ENCODE measurements around the gene OSGEPL1. TPM values are rescaled to one million over a fixed set of nuclear protein-coding genes. Genes with fewer than 3 reads are reported as not detected.
"Not testable (repeated sequence)": the region's sequence is repeated elsewhere in the genome, so short reads cannot be mapped to it uniquely, and the experiment has no call there.

OSGEPL1 gene, protein sequence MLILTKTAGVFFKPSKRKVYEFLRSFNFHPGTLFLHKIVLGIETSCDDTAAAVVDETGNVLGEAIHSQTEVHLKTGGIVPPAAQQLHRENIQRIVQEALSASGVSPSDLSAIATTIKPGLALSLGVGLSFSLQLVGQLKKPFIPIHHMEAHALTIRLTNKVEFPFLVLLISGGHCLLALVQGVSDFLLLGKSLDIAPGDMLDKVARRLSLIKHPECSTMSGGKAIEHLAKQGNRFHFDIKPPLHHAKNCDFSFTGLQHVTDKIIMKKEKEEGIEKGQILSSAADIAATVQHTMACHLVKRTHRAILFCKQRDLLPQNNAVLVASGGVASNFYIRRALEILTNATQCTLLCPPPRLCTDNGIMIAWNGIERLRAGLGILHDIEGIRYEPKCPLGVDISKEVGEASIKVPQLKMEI
- polyA plus RNA-seq (ENCODE audit: insufficient read length in 12 of 12): 10 to 100 TPM in 10 of 12 donors, not detected in 2; 10.7 to 19.8 (median 13.3) TPM
- long read RNA-seq, donor 1, partial matches to known transcripts: 0 of 2 reads
- long read RNA-seq, donor 1, other reads (novel, unspliced or antisense): 0 of 2 reads
- long read RNA-seq, donor 2, partial matches to known transcripts: 0 of 1 reads
- long read RNA-seq, donor 2, other reads (novel, unspliced or antisense): 0 of 1 reads
- long read RNA-seq, donor 3: 0 reads
- long read RNA-seq, donor 4: 0 reads
- long read RNA-seq, donor 5, partial matches to known transcripts: 0 of 1 reads
- long read RNA-seq, donor 5, other reads (novel, unspliced or antisense): 0 of 1 reads
- long read RNA-seq, donor 6: 0 reads
- long read RNA-seq, donor 7, partial matches to known transcripts: 0 of 1 reads
- long read RNA-seq, donor 7, other reads (novel, unspliced or antisense): 0 of 1 reads
- long read RNA-seq, donor 8: 0 reads
- long read RNA-seq, donor 9: 0 reads
- long read RNA-seq, donor 10, partial matches to known transcripts: 8 of 9 reads
- long read RNA-seq, donor 10, other reads (novel, unspliced or antisense): 0 of 9 reads
- long read RNA-seq, donor 11: 0 reads

DNA sequence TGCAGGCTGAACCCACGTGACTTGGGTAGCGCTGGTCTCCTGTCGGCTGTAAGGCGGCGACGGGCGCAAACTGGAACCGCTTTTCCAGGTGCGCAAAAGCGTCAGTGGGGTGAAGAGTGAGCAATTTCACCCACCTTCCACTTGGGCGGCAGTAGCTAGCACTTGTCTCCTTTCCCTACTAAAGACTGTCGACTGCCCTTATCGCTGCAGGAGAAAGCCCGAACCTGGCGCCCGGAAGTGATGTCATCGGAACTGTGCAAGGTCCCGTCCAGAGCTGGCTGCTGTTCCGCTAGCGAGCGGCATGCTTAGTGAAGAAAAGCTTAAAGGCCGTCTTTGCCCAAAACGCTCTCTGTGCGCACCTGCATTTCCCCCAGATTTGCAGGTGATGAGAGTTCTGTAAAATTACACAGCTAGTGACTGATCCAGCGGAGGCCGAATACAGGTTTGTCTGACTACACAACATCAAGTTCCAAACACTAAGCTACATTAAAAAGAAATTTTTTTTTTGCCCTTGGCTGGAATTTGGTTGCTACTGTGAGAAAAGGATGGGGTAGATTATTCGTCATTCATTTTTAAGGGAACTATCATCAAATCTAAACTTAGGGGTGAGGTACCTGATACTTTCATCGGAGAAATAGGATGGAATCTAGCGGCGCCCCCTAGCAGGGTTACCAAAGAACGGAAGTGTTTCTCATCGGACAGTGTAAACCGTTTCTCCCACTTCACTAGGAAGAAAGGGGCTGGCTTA, at the start of gene OSGEPL1:
Gene OSGEPL1, minus strand, starts transcription at position 242 of the 748 bp plus-strand sequence. CDS start 1,152 bp downstream, outside the sequence.
- peak; percentile 96 for DNase-seq

DNA sequence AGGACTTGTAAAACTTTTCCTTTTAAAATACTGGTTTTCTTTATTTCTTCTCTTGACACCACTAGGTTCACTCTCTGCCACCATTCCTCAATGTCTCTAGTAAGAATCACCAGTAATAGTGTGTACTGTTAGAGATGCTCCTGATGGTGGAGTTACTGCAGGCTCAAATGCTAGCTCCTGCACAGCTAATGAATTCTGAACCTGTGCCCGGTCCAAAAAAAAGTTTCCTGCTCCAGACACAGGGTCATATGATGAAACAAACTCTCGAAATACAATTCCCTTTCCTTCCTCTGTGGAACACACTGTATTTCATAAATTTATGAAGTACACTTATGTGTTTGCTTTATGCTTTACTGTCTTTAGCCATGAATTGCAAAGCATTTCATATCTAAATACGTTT, 40.8 kb upstream of the OSGEPL1 start:
- peak; percentile 14 for DNase-seq

DNA sequence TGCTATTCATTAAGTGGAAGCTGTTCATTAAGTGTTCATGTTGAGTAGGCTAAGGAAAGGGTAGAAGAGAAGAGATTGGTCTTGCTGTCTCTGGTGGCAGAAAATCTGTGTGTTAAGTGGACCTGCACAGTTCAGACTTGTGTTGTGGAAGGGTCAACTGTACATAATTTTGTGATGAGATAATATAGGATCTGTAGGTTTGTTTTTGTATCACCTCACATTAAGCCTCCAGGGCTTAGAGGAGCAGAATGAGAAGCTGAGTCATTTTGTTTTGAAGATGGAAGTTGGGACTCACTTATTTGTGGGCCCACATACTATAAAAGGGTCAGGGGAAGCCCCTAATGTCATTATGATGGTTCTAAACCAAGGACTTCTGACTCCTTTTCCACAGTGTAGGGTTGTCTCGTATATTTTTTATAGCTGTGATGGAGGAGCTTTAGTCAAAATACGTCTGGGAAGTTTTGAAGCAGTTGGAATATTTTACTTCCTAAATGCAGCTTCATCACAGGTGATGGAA, 39.9 kb upstream of the OSGEPL1 start:
- no peak for DNase-seq

DNA sequence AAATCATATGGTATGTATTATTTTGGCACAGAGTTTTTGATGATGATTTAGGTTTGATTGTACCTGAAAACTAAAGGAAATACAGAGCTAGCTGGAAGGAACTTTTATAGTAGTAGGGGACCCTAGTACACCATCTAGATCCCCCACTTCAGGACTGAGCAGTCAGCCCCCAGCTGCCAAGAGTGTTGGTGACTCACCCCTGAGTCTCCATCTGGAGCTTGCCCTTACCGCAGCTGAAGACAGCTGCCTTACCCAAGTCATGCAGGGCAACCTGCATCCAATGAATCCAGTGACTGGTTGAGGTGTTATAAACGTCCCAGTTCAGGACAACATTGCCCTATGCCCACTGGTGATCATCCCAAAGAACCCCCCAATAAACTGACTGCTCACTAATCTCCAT, 36.9 kb upstream of the OSGEPL1 start:
- DNase-seq: no peak

DNA sequence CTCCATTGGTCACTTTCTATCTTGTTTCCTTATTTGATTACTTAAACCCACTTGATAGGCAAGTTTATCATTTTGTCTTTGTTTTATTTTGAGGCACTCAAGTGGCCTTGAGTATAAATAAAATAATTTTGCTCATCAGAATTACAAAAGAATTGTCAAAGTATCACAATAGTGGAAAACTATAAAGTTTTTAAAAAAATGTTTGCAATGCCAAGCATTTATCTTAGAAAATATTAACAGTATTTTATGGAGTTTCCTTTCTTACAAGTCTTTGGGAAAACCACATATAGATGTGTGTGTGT, 36.4 kb upstream of the OSGEPL1 start:
- no peak for DNase-seq

DNA sequence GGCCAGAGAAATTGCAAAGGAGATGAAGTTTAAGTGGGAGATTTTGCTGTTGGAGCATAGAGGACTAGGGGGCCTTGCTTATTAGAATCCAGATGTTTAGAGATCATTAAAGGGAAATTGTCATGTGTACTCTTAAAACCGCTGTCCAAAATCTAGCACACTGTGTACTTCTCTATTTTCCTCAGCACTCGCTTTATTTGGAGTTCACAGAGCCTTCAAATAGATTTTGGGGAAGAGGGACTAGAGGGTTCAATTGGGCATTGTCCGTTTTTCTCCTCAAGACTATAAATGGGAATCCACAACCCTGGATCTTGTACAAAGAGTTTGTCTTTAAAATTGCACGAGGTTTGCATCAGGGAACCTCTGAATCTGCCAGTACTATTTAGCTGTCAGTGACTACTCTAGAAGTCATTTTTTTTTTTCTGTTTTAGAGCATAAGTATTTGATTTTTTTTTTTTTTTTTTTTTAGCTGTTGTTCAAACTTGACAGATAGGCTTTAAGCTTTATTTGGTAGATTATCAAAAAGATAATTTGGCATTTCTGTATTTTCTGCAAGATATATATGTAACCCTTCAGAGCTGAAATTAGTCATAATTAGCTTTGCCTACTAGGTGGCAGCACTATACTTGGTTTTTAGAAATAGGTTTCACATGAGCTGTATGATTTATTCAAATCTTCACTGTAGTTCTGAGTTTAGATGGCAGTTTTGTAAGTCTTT, 35.9 kb upstream of the OSGEPL1 start:
- DNase-seq: peak; percentile 22

DNA sequence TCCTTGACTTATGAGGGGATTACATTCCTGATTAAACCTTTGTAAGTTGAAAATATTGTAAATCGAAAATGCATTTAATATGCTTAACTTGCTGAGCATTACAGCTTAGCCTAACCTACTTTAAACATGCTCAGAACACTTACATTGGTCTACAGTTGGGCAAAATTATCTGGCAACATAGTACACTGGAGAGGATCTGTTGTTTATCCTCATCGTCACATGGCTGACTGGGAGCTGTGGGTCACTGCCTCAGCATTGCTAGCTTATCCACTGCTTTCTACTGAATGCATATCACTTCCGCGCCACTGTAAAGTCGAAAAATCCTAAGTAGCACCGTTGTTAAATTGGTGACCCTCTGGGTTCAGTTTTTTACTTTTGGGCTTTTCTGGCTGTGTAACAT, 35.3 kb upstream of the OSGEPL1 start:
- DNase-seq: no peak

DNA sequence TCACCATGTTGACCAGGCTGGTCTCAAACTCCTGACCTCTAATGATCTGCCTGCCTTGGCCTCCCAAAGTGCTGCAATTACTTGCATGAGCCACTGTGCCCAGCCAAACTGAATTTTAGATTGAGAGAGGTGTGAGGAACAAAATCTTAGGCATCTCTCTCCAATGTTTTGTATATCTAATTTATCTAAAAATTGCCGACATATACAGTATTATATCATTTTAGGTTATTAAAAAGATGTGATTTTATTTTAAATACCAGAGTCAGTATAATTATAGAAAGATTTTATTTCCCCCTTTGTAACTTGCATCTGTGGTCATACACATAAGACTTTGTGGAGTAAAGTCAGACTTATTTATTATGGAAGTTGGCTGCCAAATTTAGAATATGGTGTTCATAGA, 31.7 kb upstream of the OSGEPL1 start:
- DNase-seq: no peak

DNA sequence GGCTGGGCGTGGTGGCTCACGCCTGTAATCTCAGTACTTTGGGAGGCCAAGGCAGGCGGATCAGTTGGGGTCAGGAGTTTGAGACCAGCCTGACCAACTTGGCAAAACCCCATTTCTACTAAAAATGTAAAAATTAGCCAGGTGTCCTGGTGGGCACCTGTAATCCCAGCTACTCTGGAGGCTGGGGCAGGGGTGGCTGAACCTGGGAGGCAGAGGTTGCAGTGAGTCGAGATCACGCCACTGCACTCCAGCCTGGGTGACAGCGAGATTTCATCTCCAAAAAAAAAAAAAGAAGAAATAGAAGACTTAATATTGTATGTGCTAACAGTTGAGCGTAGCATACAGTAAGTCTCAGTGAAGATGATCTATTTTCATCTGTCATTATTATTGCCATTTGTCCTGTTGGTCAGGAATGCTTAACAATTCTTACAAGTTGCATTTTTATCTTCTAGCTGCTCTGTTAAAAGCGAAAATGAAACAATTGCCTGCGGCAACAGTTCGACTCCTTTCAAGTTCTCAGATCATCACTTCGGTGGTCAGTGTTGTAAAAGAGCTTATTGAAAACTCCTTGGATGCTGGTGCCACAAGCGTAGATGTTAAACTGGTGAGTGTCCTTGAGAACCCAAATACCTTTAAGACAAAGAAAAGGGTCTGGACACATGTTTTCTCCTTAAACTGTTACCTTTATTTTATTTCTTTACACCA, 28.9 kb upstream of the OSGEPL1 start:
- no peak for DNase-seq

DNA sequence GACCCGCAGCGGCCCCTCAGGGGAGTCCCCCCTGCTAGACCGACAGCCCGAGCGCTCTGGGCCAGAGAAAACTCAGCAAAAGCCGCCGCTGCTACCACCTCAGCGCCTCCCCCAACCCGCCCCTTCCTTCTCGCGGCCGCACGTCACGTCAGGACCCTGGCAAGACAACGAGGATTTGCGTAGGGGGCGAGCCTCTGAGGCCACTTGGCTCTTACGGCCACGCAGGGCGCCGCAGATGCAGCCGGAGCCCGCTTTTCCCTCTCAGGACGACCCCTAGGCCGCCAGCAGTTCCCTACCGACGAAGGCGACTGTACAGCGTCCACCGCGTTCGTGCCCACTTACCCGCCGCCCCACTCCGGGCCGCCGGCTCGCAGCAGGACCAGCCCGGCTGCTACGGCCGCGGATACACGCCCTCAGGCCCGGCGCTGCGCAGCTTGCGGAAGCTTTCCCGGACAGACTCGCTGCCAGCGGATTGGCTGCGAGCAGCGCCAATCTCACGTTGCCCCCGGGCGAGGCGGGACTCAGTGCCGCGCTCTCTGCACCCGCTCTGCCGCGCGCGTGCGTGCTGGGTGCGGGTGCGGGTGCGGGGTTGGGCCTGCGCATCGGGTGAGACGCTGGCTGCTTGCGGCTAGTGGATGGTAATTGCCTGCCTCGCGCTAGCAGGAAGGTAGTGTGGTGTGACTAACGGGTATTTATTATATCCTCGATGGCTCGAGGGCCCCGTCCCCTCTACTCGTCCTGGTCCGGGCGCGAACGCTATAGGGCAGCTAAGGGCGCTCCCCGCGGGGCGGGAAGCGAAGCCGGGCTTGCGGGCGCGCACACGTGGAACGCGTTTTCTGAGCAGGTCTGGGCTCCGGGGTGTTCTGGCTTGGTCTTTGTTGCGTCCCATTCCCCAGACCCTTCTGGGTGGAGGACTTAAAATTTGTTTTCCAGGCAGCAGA, 21.6 kb upstream of the OSGEPL1 start, which contains the start of the genes ORMDL1 and PMS1:
Gene ORMDL1, minus strand, starts transcription at position 413 of the 941 bp plus-strand sequence. CDS start 1,744 bp downstream, outside the sequence.
Gene PMS1, plus strand, starts transcription at position 524 of the 941 bp plus-strand sequence. CDS start 7,360 bp downstream, outside the sequence.
- peak; percentile 97 for DNase-seq

DNA sequence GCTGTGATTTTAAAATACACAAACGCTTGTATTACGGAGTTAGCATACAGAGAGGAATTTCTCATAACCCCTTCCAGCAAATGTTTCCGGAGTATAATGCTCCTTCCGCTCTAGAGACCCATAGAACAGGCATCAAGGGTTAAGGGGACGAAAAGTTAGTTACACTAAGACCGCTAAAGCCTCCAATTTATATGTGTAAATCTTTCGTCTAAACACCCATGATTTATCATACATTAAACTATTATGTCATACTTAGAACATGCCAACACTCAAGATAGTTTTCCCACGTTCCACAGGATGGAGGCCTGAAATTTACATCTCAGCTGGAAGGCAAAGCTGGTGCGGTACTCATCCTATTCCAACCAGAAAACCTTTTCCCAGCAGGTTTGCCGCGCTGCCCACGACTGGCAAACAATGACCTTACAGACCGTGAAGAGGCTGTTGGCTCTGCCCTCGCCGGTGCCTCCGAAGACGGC, 20.9 kb upstream of the OSGEPL1 start:
- DNase-seq: no peak

DNA sequence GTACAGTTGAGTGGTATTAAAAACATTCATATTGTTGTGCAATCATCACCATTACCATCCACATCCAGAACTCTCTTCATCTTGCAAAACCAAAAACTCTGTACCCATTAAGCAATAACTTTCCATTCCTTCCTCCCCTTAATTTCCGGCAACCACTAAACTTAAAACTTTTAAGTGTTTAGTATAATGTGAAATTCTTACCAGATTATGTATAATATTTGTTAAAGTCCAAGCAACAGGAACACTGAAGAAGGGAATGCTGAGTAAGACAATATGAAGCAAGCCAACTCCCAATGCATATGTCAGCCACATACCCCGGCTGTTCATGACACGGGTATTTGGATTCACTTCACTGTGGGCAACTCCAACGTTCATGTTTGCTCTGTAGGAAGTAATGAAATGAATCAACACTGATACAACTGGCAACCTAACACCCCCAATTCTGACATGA, 19.7 kb upstream of the OSGEPL1 start:
- no peak for DNase-seq

DNA sequence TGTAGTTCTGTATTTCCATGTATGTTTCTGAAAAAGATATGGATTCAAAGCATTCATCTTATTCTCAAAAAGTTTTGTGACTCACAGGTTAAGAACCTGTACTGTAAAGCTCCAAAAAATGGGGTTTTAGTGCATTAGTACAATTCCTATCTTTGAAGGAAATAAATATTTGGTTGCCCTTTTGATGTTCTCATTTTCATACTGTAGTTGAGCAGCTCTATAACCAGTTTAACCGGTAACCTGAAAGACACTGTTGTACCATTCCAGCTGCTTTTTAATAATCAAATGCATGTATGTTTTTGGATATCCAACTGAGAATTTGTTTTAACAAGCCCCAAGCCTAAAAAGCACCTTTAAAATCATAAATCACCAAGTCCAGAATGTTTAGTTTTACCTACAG, 9.6 kb upstream of the OSGEPL1 start:
- DNase-seq: no peak

DNA sequence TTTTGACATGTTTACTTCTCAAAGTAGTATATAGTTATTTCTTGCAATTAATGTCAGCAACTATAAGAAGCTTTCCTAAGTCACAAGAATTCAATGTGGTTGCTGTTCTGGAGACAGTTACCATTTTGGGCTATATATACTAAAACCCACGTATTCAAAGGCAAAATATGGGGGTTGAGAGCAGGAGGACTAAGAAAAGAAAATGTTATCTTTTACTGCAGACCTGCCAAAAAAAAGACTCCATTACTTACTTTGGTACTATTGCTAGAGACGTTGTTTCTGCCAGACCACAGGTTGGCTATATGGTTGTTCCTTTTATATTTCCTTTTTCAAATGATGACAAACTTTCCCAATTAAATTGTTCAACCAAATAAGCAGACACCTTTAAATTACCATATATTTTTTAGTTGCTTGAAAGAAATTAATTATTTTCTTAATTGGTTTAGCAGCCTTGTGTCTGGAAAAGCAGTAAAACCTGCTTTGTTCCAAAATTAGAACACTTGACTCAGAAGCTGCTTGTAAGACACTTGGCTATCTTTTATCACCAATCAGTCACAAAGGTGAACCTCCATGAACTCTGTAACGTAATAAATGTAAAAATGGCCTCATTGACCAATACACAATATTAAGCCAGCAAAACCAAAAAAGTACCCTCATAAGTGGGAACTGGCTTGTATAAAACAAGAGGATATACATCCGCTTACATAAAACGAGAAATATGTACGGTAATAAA, 8.2 kb upstream of the OSGEPL1 start:
- no peak for DNase-seq

DNA sequence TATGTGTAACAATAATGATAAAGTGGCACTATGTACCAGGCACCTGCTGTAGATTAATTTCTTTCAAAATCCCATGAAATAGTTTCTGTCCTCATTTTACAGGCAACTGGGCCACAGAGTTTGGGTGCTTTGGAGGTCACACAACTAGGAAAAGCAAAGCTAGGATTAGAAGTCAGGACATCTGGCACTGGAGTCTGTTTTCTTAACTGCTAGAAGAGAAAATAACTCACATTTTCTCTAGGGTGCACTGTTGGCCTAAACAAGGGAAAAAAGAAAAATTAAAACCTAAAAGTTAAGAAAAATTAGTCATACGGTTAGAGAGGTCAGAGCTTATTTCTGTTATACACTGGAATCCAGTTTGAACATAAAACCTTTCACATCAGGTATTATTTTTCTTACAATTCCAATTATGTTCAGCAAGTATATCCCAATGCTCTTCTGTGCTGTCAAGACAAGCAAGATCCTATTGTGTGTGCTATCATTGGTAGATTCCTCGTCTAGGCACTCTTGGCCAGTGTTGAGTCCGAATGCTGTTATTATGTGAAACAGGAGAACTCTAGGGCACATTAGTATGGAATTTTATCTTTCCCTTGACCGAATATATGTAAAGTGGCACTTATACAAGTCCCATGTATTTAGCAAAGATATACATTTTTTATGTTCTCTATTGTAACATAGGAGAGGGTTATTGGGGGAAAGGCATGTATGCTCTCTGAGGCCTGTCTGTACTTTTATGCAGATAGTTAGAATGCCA, 1.5 kb upstream of the OSGEPL1 start:
- peak; percentile 15 for DNase-seq

DNA sequence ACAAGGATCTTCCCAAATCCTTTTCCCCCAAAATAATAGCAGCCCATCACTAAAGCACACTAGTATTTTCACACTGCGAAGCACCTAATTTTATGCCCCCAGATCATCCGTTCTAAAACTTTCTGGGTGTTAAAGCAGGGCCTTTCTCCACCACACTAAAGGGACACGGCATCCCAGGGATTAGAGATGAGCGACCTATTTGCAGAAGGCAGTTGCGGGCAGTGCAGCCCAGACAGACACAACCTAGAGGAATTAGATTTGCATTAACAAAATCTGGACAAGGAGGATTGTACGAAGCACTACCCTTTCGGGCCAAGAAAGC, 402 bp downstream of the OSGEPL1 start:
- no peak for DNase-seq

DNA sequence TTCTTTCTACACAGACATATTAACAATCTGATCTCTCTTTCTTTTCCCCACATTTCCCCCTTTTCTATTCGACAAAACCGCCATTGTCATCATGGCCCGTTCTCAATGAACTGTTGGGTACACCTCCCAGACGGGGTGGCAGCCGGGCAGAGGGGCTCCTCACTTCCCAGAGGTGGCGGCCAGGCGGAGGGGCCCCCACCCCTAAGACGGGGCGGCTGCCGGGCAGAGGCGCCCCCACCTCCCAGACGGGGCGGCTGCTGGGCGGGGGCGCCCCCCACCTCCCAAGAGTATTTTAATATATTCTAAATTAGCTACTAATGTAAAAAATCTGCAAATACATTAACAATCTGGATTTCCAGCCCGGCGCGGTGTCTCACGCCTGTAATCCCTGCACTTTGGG, 2.4 kb downstream of the OSGEPL1 start:
- DNase-seq: not testable (repeated sequence)

All from muscle of arm (tissue), 14 donors.